VCaP (cell line): ENCODE measurements around the gene MYO10.
"Not testable (repeated sequence)": the region's sequence is repeated elsewhere in the genome, so short reads cannot be mapped to it uniquely, and the experiment has no call there.

Experiments
- H3K27ac ChIP-seq: fragments of 450-650 bp; 2 replicates; pipeline ENCODE4 v1.5.1; 2017
- CTCF ChIP-seq: fragments of 450-650 bp; conservative IDR thresholded peaks from 2 replicates; pipeline ENCODE4 v1.5.1; 2017; ENCODE audit warnings: mild to moderate bottlenecking, moderate library complexity

MYO10 gene

GRCh38 chr5:16654647-16655334 is 281.3 kb downstream of the MYO10 start:
- no peak overlapping the region for H3K27ac ChIP-seq
- TF ChIP-seq CTCF, result no peak

- not testable (repeated sequence) for H3K27ac ChIP-seq
These were observed 287.3 kb downstream of the MYO10 start for GRCh38 chr5:16648739-16649138.

GRCh38 chr5:16644301-16644889 is 291.7 kb downstream of the MYO10 start:
- TF ChIP-seq CTCF, result no peak

GRCh38 chr5:16642867-16643266 is 293.2 kb downstream of the MYO10 start:
- no peak overlapping the region for H3K27ac ChIP-seq
- TF ChIP-seq CTCF, result no peak

More at GRCh38 chr5:16644301-16644889, 291.7 kb downstream of the MYO10 start:
- H3K27ac ChIP-seq, result no peak overlapping the region

- no peak overlapping the region for H3K27ac ChIP-seq
- no peak for TF ChIP-seq CTCF
These were observed 296.9 kb downstream of the MYO10 start for GRCh38 chr5:16639206-16639605.

- no peak overlapping the region for H3K27ac ChIP-seq
- TF ChIP-seq CTCF, result no peak
These were observed 307.7 kb downstream of the MYO10 start for GRCh38 chr5:16628376-16628775.

GRCh38 chr5:16626696-16627264 is 309.3 kb downstream of the MYO10 start:
- H3K27ac ChIP-seq, result no peak overlapping the region; the same call in 1 of the 2 replicates
- no peak for TF ChIP-seq CTCF

- H3K27ac ChIP-seq, result no peak overlapping the region
- TF ChIP-seq CTCF, result no peak
These were observed 311.0 kb downstream of the MYO10 start for GRCh38 chr5:16625096-16625495.
